NAMALWA (cell line): ENCODE data around the gene KLHL41.
"Not testable (repeated sequence)": the region's sequence is repeated elsewhere in the genome, so short reads cannot be mapped to it uniquely, and the experiment has no call there.

Experiments used
- DNase-seq: peaks from one replicate; pipeline ENCODE4 v3.0.0-alpha.2; 2015; ENCODE audit warnings: low spot score

Gene KLHL41

DNA sequence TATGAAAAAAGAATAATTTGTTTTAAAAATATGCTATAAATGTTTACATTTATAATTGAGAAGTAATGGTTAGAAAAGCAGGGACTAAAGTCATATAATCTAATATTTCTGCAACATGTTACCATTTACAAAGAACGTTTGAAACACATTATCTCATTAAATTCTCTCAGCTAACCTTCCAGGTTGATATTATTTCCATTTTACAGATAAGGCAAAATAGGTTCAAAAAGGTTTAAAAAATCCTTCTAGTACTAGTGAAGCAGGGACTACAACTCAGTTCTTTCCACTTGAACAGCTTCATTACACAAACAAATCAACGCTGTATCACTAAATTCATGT lies 63.3 kb downstream of the KLHL41 start:
- no peak for DNase-seq

DNA sequence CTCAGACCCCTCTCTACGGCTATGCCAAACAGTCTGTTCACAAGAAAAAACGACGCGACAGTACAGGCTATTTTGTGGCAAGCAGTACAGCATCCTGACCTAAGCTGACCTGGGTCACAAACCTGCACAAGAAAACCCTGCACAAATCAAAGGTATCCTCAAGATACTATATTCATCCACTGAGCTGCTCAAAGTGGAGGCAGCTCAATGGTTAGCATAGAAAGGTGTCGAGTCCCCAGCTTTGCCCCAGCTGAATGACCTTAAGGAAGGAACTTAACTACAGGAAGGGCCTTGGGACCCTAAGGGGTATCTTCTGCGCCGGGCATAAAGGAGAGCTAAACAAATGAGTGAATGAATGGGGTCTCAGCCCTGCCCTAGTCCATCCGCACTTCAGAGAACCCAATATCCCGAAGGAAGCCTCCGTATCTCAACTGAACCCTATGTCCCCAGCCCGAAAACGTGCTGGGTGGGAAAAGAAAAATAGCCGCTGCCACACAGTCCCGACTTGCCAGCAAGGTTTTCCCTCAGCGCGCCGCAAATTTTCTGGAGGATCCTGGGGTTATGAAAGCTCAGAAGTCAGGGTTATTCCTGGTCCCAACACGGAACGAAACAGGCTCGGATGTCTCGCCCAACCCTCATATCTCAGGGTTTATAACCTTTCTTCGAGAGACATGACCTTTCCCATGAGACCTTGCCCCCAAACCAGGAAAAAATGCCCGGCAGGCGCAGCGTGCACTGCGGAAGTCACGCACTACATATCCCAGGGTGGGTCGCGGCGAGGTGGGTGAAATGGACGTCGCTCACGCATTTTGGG lies 63.9 kb downstream of the KLHL41 start, which contains the start of gene FASTKD1:
FASTKD1 (minus strand) TSS at position 706 of the 814 bp plus-strand sequence. CDS start 1,836 bp downstream, outside the sequence.
- peak; percentile 95 for DNase-seq

DNA sequence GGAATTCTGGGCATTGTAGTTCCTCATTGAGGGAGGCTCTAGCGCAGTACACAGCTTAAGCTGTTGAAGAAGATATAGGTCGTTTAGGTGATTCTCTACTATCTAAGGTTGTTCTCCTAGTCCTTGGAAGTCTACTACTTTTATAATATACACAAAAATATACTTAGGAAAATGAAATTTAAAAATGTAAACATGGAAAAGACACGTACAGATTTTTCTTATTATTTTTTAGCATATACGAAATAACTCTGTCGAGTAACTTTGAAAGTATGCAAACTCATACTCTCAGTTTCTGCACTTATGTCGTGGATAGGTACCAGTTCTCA lies 64.4 kb downstream of the KLHL41 start:
- DNase-seq: no peak

DNA sequence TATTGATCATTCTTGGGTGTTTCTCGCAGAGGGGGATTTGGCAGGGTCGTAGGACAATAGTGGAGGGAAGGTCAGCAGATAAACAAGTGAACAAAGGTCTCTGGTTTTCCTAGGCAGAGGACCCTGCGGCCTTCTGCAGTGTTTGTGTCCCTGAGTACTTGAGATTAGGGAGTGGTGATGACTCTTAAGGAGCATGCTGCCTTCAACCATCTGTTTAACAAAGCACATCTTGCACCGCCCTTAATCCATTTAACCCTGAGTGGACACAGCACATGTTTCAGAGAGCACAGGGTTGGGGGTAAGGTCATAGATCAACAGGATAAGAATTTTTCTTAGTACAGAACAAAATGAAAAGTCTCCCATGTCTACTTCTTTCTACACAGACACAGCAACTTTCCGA lies 65.0 kb downstream of the KLHL41 start:
- DNase-seq: not testable (repeated sequence)

DNA sequence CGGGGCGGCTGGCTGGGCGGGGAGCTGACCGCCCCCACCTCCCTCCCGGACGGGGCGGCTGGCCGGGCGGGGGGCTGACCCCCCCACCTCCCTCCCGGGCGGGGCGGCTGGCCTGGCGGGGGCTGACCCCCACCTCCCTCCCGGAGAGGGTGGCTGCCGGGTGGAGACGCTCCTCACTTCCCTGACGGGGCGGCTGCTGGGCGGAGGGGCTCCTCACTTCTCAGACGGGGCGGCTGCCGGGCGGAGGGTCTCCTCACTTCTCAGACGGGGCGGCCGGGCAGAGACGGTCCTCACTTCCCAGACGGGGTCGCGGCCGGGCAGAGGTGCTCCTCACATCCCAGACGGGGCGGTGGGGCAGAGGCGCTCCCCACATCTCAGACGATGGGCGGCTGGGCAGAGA lies 65.8 kb downstream of the KLHL41 start:
- DNase-seq: not testable (repeated sequence)
